Stimulated activated CD4-positive, alpha-beta T cell treated with anti-CD3 and anti-CD28 coated beads, TNF-alpha, amount 100 ng/mL, for 1 hour (primary cell): ENCODE measurements around the gene EML1.

Experiments
- DNase-seq, 3 donors: peaks; one replicate each; pipeline ENCODE4 v3.0.0-alpha.2; 2020; ENCODE audit warnings: low read depth in 3 of 3, low spot score in 1 of 3

The EML1 gene

DNA sequence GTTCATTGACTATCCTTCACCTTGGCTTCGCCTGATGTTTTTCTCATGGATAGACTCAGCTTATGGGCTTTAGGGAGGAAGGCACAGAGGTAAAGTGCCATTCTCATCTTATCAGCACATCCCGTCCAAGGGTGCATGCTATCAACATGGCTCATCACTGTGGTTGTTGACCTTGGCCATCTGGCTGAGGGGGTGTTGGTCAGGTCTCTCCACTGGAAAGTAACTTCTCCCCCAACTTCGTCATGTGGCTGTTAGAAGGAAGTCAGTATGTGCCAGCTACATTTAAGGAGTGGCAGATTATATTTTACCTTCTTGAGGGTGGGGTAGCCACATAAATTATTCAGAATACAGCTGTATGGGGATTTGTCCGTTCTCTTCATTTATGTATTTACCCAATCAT lies 68.9 kb downstream of the EML1 start:
- DNase-seq, result no peak

DNA sequence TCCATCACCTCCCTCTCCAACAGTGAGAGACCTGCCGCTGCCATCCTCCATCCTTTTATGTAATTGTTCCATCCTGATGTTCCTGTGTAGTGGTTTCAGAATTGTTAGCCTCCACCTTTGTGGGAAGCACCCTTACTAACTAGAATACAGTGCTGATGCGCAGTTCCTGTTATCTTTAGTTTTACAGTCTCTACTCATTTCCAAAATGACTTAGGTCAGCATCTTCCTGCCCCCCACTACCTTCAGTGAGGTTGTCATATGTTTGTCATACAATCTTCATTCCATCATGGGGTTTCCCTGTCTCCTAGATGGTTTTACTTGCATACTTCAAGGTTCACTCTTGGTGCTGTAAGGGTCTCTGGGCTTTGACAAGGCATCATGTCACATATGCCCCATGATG lies 69.8 kb downstream of the EML1 start:
- DNase-seq, result no peak

DNA sequence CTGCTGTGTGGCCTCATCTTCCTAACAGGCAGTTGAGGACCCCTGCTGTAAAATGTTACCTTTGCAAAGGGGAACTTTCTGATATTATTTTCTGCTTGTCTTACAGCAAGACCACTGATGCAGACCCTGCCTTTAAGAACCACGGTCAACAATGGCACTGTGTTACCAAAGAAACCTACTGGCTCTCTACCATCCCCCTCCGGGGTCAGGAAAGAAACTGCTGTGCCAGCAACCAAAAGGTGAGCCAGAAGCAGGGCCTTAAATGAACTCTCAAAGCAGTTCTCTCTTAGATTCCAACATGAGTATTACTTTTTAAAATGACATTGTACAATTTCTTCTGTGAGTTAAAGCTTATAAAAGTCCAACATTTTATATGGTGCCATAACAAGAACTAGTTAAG lies 72.2 kb downstream of the EML1 start:
- no peak for DNase-seq

DNA sequence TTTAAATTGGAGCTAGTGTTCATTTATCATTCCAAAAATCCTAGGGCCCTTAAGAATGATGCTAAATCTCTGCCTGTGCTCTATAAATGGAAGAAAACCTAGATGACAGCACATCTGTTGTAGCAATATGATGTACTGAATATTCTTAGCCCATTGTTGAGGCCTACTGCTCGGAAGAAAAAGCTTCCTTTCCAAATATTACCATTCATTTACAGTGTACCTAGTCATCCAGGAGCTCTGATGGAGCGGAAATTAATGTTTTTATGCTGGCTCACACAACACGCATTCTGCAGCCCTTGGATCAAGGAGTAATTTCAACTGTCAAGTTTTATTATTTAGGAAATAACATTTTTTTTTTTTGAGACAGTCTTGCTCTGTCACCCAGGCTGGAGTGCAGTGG lies 77.4 kb downstream of the EML1 start:
- DNase-seq, result no peak

DNA sequence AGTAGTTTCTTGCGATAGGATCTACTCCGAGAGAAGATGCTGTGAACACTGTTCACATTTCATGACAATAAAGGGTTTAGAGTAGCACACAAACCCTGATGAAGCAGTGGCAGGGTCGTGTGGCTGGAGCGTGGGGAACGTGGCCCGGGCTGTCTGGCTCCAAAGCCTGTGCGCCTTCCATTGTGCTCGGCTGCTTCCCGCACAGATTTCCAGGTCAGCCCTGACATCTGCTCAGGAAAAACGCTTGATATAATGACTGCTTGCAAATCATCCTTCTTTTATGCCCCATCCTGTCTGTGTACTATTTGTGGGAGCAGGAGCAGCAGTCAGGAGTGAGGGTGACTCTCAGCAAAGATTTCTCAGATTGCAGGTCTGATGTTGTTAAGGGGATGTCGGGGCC lies 78.6 kb downstream of the EML1 start:
- no peak for DNase-seq

DNA sequence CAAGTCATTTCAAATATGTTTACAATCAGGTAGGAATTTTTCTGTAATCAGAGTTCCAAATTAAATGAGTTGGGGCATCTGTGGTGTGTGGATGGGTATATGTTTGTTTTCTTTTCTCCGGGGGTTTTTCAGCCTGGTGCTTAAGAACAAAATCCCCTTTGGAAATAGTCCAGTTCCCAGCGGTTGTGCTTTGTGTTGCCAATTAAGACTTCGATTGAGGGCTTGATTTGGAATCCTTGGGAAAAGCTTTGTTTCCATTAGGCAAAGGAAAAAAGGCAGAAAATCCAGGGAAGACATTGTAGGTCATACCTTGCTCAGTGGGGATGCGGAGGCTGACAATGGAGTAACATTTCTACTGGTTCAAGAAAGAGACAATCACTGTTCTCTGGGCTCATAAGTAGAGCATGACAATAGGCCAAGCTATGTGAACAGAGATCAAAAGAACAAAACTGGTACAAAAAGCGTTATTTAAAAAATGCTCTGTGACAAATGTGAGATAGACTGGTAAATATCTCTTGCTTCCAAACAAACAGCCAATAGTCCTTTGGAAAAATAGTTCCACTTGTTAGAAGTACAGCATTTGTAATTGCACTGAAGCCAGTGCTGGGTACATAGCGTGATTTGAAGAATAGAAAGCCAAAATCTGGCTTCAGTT lies 79.7 kb downstream of the EML1 start:
- DNase-seq, result no peak

DNA sequence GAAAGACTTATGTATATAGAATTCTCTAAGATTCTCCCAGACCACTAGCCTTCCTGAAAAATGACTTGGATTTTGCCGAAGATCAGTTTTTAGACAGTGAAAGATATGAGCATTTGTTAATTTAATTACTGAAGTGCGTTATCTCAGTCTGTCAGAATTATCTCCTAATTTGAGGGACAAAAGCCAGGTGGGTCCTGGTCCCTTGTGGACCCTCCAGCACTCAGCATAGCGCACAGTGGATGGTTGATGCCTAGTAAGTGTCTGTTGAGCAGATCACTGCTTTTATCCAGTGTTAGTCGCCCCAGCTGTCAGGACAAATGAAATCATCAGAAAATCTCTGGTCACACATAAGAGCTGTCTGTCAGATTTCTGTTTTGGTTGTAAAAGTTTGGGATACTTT lies 80.4 kb downstream of the EML1 start:
- no peak for DNase-seq

DNA sequence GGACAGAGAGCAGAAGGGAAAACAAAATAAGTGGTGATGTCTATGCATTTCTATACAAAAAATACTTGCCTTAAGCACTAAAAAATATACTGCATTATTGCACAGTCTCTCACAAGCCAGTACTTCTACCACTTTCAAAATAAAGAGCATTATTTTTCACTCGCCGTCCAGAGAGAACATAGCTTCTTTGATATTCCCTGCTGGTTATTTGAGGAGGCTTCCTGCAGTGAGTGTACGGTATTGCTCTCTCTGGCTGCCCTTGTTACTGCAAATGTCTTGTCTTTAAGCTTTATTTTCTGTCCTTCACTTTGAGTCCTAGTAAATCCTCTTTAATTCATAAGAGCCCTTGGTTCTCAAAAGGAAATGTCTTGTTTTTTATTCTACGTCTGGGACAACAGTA lies 81.1 kb downstream of the EML1 start:
- DNase-seq, result no peak

DNA sequence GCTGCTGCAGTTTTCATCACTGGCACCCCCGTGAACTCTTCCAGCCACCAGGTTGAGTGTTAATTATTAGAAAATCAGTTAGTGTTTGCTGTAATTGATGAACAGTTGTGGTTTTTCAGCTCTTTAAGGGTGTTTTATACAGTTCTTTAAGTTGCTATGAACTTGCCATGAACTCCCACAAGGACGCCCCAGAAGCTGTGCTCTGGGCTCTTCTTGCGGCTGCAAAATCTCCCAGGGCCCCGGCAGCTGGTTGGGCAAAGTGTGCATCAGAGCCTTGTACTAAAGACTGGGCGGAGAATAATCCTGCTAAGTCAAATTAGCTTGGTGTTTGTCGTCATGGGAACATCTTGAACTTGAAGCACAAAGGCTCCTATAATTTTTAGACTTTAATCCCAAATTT lies 82.2 kb downstream of the EML1 start:
- DNase-seq, result no peak

DNA sequence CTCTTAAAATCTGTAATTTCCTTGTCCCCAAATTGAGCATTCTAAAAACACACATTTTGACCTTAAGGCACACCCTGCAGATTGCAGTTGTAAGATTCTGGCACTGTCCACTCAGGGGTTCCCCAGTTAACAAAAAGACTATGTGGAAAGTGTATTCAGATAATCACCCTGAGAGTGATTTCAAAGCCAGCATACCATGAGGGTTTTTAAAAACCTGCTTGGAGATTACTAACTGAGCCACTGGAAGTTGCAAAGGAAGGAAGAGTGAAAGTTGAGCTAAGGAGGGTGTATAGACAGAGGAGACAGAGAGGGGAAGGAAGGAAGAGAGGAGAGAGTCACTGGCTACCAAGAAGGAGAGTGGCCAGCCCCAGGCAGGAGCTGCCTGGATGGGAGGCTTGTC lies 82.6 kb downstream of the EML1 start:
- no peak for DNase-seq

DNA sequence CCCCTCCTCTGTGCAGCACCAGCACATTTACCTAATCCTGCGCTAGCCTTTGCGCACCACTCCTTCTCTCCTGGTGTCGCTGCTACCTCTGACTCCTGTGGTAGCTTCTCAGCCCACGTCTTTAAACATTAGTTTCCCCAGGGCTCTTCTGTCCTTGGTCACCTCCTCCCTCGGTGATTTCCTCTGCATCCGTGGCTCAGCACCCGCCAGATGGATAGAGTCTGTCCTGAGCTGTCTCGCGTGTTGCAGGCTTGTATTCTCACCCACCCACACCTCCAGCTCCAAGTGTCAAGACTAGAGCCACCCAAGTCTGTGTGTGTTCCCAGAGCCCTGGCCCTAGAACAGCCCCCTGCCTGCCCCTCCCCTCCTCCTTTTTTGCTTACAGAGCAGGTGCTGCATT lies 83.2 kb downstream of the EML1 start:
- DNase-seq, result no peak

DNA sequence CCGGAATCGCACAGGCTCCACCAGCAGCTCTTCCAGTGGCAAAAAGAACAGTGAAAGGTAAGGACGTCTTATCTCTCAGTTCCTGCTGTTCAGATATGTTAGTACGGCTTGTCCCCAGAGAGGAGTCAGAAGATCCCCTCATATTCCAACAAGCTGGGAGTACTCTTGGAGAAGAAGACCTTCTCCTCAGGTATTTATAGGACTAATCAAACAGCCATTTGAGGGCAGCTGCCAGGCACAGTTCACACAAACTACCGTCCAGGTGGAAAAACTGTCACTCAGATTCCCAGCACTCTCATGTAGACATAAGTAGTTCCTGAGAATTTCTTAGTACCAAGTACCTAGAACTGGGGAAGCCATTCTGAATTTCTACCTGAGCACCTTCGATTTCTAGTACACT lies 85.3 kb downstream of the EML1 start:
- no peak for DNase-seq

DNA sequence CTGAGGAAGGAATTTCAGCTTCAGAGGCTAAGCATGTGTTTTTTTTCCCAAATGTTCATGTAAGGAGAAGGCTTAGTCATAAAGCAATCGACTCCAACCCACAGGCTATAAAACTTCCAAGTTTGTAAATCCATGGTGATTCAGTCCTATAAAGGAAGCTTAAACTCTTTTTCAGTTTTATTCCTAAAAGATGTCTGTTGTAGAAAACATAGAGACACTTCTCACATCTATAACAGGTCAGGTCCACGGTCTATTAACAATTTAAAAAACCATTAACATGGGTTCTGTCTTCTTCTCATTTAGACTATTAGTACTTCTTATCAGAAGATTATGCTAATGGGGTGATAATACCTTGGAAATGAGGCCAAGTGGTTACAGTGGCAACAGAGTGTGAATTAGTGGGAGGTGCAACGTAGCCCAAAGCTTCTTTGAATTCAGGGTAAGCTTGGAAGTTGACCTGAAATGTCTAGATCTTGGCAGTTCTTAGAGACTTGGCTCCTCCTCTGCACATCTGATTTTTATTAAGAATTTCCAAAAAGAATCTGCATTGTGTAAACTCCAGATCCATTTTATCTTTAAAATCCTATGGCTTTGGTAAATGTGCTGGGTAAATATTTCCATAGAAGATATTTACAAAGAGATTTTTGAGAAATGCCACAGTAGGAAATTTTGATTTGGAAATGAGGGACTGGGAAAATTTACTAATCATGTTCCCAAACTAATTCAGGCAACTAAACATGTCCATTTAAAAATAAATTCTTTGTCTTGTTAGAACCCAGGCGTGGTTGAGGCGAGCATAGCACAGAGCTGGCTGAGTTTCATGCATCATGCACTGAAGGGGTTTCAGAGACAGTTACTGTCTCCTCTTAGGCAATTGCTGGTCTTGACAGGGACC lies 86.4 kb downstream of the EML1 start:
- no peak for DNase-seq

DNA sequence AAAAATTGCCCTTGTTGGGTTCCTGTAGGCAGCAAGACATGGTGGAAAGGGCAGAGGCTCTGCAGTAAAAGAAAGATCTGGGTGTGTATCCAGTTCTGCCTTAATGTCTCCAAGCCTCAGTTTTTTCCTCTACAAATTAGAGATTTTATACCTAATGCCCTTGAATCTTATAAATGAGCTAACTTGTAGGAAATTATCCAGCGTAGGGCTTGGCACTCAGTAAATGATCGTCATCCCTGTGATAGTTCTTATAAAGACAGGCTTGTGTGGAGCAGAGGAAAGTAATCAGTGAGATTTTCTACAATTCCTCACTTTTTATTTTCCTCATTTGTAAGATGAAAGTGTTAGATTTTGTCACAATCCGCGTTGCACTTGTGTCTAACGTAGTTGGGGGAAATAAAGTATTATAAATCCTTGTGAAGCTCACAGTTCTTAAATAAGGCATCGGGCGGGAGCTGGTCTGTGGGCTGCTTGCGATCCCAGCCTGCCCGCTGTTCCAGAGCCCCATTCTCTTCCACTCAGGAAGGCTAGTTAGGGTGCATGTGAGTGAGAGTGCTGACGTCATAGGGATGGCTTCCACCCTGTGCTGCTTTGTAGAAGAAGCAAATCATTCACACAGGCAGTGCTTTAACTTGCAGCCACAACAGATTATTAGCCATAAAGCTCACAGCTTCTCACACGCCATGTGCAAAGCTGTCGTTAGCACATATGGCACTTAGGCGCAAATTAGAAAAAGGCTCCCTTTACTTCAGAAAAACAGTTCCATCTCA lies 87.6 kb downstream of the EML1 start:
- no peak for DNase-seq

DNA sequence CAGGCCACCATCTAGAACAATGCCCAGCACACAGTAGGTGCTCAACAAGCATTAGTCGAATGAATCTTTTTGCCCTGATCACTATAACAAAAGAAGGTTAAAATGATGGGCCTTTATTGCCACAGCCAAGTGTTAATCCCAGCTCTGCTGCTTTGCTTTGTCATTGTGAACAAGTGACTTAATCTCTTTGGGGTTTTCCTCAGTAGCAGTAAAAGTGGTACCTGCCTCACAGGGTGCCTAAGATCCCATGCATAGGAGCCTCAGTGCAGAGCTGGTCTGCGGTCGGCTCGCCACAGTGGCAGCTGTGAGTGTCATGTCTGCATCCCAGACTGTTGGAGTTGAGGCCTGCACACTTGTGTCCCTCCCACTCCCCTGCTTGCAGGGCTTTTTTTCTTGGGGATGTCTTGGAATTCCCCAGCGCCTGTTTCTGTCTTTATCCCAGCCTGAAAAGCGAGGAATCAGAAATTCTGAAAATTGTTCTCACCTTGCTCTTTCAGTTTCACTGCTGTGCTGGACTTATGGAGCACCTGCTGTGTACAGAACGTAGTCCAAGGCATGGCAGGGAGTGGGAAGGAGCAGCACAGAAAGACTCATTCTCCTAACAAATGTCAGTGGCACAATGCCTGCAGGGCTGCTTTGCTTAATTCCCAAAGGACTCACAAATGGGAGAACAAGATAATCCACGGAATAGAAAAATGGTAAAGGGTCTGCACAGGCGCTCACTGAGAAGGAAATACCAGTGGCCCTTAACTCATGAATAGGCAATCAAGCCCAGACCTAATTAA lies 90.8 kb downstream of the EML1 start:
- DNase-seq, result no peak

DNA sequence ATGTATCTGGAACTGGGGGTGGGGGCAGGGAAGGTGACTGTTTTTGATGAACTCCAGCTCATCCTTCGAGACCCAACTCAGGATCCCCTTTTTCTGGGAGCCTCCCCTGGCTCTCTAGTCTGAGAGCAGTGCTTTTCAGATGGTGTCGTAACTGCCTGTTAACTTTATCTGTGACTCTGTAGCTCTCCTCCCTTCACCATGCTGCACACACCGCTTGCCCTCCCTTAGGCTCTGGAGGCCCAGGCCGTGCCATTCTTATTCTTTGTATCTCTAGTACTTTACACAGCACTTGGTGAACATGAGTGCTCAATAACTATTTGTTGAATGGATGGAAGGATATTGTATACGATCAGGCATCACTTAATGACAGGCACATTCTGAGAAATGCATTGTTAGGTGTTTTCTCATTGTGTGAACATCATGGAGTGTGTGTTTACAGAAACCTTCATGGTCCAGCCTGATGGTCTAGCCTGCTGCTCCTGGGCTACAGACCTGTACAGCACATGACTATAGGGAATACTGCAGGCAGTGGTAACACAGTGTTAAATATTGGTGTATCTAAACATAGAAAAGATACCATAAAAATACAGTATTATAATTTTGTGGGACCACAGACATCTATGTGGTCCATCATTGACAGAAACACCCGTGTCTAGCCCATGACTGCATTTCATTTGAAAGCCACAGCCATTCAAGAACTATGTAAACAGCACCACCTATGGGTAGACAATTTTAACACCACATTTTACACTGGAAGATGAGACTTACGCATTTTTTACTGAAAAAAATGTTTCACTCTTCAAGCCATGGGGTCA lies 91.8 kb downstream of the EML1 start:
- no peak for DNase-seq

DNA sequence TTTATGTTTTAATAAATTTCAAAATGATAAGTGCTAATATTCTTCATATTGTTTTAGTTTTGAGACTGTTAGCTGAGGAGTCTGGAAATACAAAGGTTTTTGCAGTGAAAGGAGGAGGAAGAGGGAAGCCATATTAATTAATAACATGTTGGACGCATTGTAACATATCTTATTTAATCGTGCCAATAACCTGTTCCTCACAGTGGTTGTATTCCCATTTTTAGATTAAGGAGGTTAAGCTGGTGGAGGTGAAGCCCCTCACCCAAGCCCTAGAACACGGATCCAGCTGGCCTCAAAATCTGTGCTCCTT lies 92.4 kb downstream of the EML1 start:
- DNase-seq, result no peak

DNA sequence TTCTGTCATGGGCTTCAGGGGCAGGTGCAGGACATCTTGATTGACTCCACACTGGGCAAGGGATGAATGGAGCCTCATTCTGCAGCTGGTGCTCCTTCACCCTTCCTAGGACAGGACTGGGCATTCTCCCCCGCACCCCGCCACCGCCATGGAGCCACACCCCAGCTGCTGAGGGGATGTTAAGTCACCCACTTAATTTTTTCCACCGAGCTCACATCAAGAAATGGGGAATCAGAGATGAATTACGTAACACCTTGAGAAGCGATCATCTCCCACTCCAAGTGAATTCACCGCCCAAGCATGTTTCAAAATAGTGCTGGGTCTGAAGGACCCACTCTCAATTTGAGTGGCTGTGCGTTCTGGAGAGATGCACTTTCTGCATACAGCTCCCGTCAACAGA lies 94.2 kb downstream of the EML1 start:
- DNase-seq, result no peak

DNA sequence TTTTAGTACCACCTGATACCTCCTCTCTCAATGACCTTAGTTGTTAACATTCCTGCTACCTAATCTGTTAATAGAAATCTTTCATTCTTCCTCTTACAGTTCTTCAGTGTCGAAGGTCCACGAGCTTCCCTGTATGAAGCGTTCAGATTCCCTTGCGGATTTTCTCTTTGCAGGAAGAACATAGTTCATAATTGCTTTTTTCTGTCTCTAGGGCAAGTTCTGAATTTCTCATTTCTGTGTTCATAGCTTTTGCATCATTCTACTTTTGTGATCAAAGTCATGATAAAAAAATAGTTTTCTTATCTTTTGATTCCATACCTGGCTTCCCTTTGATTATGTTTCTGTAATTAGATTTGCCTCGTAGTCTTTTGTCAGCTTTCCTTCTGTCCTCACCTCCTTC lies 94.9 kb downstream of the EML1 start:
- DNase-seq, result no peak

DNA sequence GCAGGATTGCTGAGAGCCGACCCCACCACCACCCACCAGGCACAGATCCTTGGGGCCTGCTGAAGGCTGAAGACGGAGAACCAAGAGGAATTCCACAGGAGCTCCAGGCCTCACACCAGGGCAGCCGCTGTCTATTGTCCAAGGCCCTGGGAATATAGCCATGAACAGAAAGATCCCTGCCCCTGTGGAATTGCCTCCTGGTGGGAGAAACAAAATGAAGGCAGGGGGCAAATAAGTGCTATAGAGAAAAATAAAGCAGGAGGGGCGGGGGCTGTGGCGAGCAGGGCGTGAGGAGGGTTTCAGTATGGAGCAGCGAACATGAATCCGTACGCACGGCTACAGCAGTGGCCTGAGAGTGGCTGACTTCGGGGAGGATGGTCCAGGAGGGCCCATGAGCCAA lies 96.1 kb downstream of the EML1 start:
- DNase-seq, result no peak

DNA sequence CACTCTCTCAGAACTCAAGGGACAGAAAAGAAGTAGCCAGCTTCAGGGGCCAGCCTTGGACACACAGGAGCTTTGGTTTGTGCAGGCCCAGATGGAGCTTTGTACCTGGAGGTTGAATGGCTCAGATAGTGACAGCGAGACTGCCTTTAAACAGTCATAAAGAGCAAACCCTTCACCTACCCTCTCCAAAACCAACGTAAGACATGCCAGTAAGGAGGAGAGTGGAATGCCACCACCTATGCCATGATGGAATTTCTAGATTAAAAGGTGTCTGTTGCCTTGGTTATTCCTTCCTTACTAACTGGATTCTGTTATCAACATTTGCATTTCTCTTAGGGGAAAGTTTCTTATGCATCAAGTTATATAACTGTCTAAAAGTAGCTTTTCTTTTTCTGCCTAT lies 98.1 kb downstream of the EML1 start:
- no peak for DNase-seq
